ENCODE data around the gene ACAT2.

- TF ChIP-seq POLR2A (IDR thresholded peaks at IDR 0.05), result no peak
- TF ChIP-seq, protein P1, sequence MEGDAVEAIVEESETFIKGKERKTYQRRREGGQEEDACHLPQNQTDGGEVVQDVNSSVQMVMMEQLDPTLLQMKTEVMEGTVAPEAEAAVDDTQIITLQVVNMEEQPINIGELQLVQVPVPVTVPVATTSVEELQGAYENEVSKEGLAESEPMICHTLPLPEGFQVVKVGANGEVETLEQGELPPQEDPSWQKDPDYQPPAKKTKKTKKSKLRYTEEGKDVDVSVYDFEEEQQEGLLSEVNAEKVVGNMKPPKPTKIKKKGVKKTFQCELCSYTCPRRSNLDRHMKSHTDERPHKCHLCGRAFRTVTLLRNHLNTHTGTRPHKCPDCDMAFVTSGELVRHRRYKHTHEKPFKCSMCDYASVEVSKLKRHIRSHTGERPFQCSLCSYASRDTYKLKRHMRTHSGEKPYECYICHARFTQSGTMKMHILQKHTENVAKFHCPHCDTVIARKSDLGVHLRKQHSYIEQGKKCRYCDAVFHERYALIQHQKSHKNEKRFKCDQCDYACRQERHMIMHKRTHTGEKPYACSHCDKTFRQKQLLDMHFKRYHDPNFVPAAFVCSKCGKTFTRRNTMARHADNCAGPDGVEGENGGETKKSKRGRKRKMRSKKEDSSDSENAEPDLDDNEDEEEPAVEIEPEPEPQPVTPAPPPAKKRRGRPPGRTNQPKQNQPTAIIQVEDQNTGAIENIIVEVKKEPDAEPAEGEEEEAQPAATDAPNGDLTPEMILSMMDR (IDR thresholded peaks at IDR 0.05), result no peak
Observed at GRCh38 chr6:159723259-159723658, 38.6 kb upstream of the ACAT2 start.
